Measurements from ENCODE around the gene PEG3. TPM values are rescaled to one million over a fixed set of nuclear protein-coding genes. Genes with fewer than 3 reads are reported as not detected.

PEG3 gene
- polyA plus RNA-seq, 2 of the 4 experiments (the other 2 are of a cell fraction): not detected

DNA sequence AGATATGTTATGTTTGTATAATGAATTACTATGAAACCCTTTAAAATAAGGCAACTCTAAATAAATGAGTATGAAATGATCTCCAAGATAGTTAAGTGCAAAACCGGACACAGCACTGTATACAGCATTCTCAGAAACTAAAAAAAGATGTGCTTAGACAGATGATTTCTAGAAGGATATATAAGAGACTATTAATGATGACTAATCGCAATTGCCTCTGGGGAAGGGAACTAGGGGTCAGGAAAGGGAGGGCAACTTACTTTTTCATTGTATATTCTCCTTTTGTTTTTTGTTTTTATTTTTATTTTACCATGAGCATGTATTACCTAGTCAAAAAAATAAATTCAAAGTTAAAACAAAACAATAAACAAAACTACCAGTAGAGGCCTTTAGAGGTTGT, 12.8 kb downstream of the PEG3 start:
- ChIA-PET POLR2A (no interaction called here), CTCF (no interaction called here)
- no peak overlapping the region for H3K4me3 ChIP-seq
- H3K4me2 ChIP-seq: no peak overlapping the region
- H3K4me1 ChIP-seq: no peaks in the 10 kb centered on the region
- DNase-seq (ENCODE audit: low read depth in 1 of 2, low spot score in 1 of 2): no peak
- H3K27ac ChIP-seq: no peak overlapping the region
- peaks cover 53% of the 10 kb centered on the region for H3K9me3 ChIP-seq
- 3% methylated on average over 2 of the region's 2 CpGs for WGBS (ENCODE audit: missing lambda C conversion rate)
- TF ChIP-seq PBX3 (IDR thresholded peaks at IDR 0.05) (no peak), CTCF (IDR thresholded peaks at IDR 0.05) (no peak), TFCP2L1 (CRISPR knock-in tag; IDR thresholded peaks at IDR 0.05) (no peak), SREBF2 (IDR thresholded peaks at IDR 0.05) (no peak), CBX8 (IDR thresholded peaks at IDR 0.05) (no peak), USF2 (IDR thresholded peaks at IDR 0.05) (no peak), E2F6 (IDR thresholded peaks at IDR 0.05; ENCODE audit: borderline replicate concordance, low read depth) (no peak), CHD2 (IDR thresholded peaks at IDR 0.05; ENCODE audit: low read length, partially characterized antibody) (no peak), BHLHE40 (IDR thresholded peaks at IDR 0.05; ENCODE audit: low read depth, low read length) (no peak), ZSCAN20 (CRISPR knock-in tag; IDR thresholded peaks at IDR 0.05) (no peak), SMC3 (IDR thresholded peaks at IDR 0.05) (no peak), CEBPB (IDR thresholded peaks at IDR 0.05) (no peak), ESRRA (IDR thresholded peaks at IDR 0.05; ENCODE audit: borderline replicate concordance, low read length) (no peak), HOXB5 (CRISPR knock-in tag; IDR thresholded peaks at IDR 0.05) (no peak), JUNB (IDR thresholded peaks at IDR 0.05) (no peak), RAD21 (conservative IDR thresholded peaks at IDR 0.05 in 1 of 2, IDR thresholded peaks at IDR 0.05 in 1 of 2) (no peak), GATA3 (IDR thresholded peaks at IDR 0.05; ENCODE audit: borderline replicate concordance) (no peak), RNF2 (IDR thresholded peaks at IDR 0.05; ENCODE audit: borderline replicate concordance, low read depth) (no peak), TP53 (CRISPR knock-in tag; IDR thresholded peaks at IDR 0.05) (no peak), NFE2L2 (conservative IDR thresholded peaks at IDR 0.05; ENCODE audit: low read length) (no peak)
- ATAC-seq: no peak
- FAIRE-seq: no peak

GRCh38 chr19:56823956-56824355, 16.6 kb downstream of the PEG3 start:
- WGBS (ENCODE audit: missing lambda C conversion rate): 6% methylated on average over 6 of the region's 6 CpGs
- ChIA-PET POLR2A (no interaction called here), CTCF (interaction anchor here (1.1 kb wide), 1 partner anchor 10 kb away, joined by 3 read pairs; no protein-coding TSS in a partner anchor)
- DNase-seq (ENCODE audit: low read depth in 1 of 2, low spot score in 1 of 2) (no peak), ATAC-seq (no peak), FAIRE-seq (no peak)
- Histone ChIP-seq H3K27ac (no peak overlapping the region), H3K4me1 (no peaks in the 10 kb centered on the region), H3K9me3 (peaks cover 65% of the 10 kb centered on the region), H3K4me3 (no peak overlapping the region), H3K4me2 (no peak overlapping the region)
- TF ChIP-seq RFX5 (IDR thresholded peaks at IDR 0.05) (no peak), PHF8 (IDR thresholded peaks at IDR 0.05; ENCODE audit: borderline replicate concordance, low read depth) (no peak), RARB (CRISPR knock-in tag; IDR thresholded peaks at IDR 0.05) (no peak), CTCF (IDR thresholded peaks at IDR 0.05) (no peak)
